Stimulated activated naive CD8-positive, alpha-beta T cell treated with anti-CD3 and anti-CD28 coated beads, Interleukin-15, amount 100 ng/mL, for 72 hours (primary cell): ENCODE measurements around the gene TEX53.

Source experiments
- ATAC-seq: fragments of 150-1000 bp; cut with Tn5 transposase; 2 replicates; pipeline ENCODE4 v1.10.0; 2021; ENCODE audit warnings: mild to moderate bottlenecking, moderate library complexity
- DNase-seq, 2 donors: peaks; one replicate each; pipeline ENCODE4 v3.0.0; 2021 to 2022
- H3K27ac Mint-ChIP-seq, 2 donors: one replicate each; pipeline ENCODE4 v1.8.0; 2022; ENCODE audit warnings: mild to moderate bottlenecking in 2 of 2, mixed read lengths in 2 of 2, moderate library complexity in 2 of 2
- H3K27me3 Mint-ChIP-seq: one replicate; pipeline ENCODE4 v1.8.0; 2022; ENCODE audit warnings: mixed read lengths
- H3K4me1 Mint-ChIP-seq: one replicate; pipeline ENCODE4 v1.8.0; 2022; ENCODE audit warnings: mild to moderate bottlenecking, mixed read lengths
- H3K4me3 Mint-ChIP-seq, 2 donors: one replicate each; pipeline ENCODE4 v1.8.0; 2022; ENCODE audit warnings: mild to moderate bottlenecking in 2 of 2, mixed read lengths in 2 of 2, moderate library complexity in 1 of 2
- H3K9me3 Mint-ChIP-seq, 2 donors: one replicate each; pipeline ENCODE4 v1.8.0; 2022; ENCODE audit warnings: mixed read lengths in 2 of 2

TEX53 gene

DNA sequence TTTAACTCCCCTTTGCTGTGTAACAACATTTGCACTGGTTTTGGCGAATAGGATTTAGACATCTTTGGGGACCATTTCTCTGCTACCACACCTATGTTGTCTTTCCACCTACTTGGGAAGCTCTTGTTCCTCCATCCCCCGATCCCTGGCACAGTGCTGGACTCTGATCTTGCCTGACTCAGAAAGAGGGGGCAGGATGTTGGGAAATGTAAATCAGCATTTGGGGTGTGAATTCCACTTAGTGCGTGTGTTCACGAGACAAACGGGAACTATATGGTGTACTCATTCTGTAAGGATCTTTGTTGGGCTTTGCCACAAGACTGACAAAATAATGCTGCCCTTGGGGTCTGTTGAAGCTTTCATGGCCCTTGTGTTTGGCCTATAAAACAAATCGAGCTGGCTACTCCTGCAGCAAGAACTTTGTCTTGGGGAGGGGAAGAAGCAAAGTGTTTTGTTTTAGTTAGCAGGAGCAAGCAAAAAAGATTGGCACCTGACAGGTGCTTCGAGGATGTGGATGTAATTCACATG, 28.0 kb downstream of the TEX53 start:
- H3K9me3 Mint-ChIP-seq: no peaks in the 10 kb centered on the region
- DNase-seq (no peak), ATAC-seq (no peak)
- H3K27me3 Mint-ChIP-seq: no peaks in the 10 kb centered on the region
- H3K4me3 Mint-ChIP-seq: no peak overlapping the region
- H3K27ac Mint-ChIP-seq: no peak overlapping the region
- no peaks in the 10 kb centered on the region for H3K4me1 Mint-ChIP-seq

DNA sequence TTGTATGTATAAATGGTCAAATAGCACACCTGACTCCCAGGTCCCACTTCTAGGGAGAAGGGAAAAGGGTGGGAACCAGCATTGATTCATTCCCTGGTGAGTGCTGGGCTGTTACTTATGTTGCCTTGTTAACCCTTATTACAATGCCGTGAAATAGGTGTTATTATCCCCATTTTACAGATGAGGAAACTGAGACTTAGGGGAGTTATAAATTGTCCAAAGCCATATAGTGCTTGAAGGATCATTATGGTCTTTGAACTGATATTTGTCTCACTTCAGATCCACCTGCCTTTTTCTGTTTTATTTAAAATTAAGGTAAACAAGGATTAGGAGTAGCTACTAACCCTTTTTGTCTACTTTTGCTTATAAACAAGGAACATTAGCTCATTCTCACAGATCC, 30.1 kb downstream of the TEX53 start:
- Mint-ChIP-seq H3K4me1 (peaks cover 2% of the 10 kb centered on the region), H3K27ac (no peak overlapping the region), H3K27me3 (no peaks in the 10 kb centered on the region), H3K9me3 (no peaks in the 10 kb centered on the region), H3K4me3 (no peak overlapping the region)
- ATAC-seq (no peak), DNase-seq (no peak)

DNA sequence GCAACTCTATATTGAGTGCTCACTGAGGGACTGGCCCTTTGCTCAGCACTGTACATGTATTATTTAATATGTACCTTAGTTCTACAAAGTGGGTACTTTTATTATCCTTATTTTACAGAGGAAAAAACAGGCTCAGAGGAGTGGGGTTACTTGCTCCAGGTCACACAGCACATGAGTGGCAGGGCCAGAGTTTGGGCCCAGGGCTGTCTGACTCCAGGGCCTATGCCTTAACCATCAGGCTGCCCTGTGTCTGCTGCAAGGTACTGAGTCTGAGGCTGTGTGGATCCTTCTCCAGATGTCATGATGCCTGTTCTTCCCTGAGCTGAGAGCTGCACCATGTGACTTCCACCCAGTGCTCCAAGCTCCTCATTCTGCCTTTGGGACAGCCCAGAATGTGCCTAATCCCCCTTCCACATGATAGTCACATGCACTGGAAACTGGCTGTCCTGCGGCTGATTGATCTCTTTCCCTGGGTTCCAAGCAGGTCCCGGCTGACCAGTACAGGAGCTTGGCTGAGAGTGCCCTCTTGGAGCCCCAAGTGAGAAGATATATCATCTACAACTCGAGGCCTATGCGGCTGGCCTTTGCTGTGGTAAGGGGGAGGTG, 31.1 kb downstream of the TEX53 start:
- Mint-ChIP-seq H3K27ac (no peak overlapping the region), H3K4me3 (no peak overlapping the region), H3K27me3 (no peaks in the 10 kb centered on the region), H3K4me1 (peaks cover 8% of the 10 kb centered on the region), H3K9me3 (no peaks in the 10 kb centered on the region)
- DNase-seq (no peak), ATAC-seq (no peak)

DNA sequence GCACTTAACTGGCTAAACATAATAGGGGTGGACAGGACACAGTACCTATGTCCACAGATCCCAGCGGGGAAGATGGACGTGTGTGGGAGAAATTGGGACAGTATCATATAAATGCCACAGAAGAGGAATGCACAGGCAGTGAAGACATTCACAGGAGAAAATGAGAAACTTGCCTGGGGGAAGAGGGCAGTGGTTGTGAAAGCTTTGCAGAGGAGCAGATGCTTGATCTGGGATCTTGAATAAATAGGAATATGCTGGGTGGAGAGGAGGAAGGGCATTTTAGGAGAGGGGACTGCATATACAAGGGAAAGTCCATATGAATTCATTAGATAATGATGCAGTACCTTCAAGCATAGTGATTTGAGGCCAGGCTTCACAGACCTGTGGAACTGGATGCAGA, 32.9 kb downstream of the TEX53 start:
- no peak for DNase-seq
- H3K27ac Mint-ChIP-seq: peak overlapping the region in 1 of 2 donors; percentile 63
- H3K9me3 Mint-ChIP-seq: no peaks in the 10 kb centered on the region
- no peaks in the 10 kb centered on the region for H3K27me3 Mint-ChIP-seq
- H3K4me3 Mint-ChIP-seq: no peak overlapping the region
- ATAC-seq: no peak
- peaks cover 14% of the 10 kb centered on the region for H3K4me1 Mint-ChIP-seq

DNA sequence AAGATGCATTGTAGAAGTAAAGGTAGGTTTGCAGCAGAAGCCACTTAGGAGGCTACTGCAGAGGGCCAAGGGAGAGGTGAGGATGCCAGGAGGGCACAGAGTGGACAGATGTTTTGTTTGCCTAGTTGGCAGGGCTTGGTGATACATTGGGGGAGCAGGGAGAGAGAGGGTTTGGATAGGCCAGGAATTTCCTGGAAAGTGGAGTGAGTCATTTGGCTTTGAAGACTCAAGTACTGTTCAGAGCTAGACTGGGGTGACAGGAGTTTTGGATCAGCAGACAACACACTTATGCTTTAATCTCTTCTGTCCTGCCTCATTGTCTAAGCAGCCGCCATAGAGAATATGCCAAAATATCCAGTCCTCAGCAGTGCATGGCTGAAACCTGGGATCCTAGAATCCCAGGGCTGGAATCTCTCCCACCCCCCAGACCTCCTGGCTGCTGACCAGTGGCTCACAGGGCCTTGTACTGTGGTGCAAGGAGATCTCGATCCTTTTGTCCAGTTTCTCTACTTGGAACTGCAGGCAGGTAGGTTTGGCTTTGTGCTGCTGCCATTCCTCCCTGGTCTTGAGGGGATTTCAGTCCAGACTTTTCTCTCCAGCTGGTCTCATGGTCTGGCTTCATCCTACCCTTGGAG, 35.5 kb downstream of the TEX53 start:
- H3K4me3 Mint-ChIP-seq: no peak overlapping the region
- no peaks in the 10 kb centered on the region for H3K27me3 Mint-ChIP-seq
- H3K27ac Mint-ChIP-seq: no peak overlapping the region
- H3K4me1 Mint-ChIP-seq: peaks cover 29% of the 10 kb centered on the region
- no peak for ATAC-seq
- DNase-seq: no peak
- no peaks in the 10 kb centered on the region for H3K9me3 Mint-ChIP-seq

DNA sequence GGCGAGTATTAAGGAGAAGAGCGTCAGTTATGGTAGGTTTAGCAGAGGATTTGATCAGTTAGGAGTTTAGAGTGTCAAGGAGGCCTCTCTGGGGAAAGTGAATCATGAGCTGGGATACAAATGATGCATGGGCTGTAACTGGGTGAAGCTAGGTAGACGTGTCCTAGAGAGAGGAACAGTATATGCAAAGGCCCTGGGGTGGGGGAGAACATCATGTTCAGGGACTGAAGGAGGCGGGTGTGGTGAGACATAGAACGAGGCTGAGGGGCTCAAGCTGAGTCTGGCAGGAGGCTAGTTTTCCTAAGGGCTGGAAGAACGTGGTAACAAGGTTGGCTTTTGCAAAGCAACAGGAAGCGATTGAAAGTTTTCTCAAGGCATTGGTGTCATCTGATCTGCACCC, 36.0 kb downstream of the TEX53 start:
- peaks cover 34% of the 10 kb centered on the region for H3K4me1 Mint-ChIP-seq
- H3K27me3 Mint-ChIP-seq: no peaks in the 10 kb centered on the region
- H3K4me3 Mint-ChIP-seq: no peak overlapping the region
- H3K9me3 Mint-ChIP-seq: no peaks in the 10 kb centered on the region
- no peak for ATAC-seq
- no peak overlapping the region for H3K27ac Mint-ChIP-seq
- DNase-seq: no peak

DNA sequence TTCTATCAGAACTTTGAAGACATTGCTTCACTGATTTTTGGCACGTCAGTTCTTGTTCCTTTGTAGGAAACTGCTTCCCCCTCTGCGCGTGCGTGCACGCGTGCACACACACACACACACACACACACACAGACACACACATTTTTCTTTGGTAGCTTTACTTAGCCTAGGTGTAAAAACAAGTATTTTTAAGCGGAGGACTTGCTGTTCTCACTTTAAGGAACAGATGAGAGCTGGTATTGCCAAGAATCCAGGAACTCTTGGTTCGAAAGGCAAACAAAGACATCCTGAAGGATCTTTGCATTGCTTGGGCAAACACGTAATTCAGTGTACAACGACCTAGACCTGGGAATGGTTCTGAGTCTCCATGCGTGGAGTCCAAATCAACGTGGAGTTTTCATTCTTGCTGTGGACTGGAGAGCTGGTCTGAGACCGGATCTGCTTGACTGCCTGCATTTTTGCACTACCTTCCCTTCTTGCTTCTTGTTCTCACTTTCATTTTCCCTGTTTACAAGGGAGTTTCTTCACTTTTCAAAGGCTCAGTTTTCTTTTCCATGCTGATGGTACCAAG, 38.3 kb downstream of the TEX53 start:
- Mint-ChIP-seq H3K4me3 (peak overlapping the region; percentile 63 to 71), H3K27me3 (no peaks in the 10 kb centered on the region), H3K9me3 (no peaks in the 10 kb centered on the region), H3K4me1 (peaks cover 53% of the 10 kb centered on the region), H3K27ac (peak overlapping the region; percentile 54 to 85)
- DNase-seq (no peak), ATAC-seq (no peak)

DNA sequence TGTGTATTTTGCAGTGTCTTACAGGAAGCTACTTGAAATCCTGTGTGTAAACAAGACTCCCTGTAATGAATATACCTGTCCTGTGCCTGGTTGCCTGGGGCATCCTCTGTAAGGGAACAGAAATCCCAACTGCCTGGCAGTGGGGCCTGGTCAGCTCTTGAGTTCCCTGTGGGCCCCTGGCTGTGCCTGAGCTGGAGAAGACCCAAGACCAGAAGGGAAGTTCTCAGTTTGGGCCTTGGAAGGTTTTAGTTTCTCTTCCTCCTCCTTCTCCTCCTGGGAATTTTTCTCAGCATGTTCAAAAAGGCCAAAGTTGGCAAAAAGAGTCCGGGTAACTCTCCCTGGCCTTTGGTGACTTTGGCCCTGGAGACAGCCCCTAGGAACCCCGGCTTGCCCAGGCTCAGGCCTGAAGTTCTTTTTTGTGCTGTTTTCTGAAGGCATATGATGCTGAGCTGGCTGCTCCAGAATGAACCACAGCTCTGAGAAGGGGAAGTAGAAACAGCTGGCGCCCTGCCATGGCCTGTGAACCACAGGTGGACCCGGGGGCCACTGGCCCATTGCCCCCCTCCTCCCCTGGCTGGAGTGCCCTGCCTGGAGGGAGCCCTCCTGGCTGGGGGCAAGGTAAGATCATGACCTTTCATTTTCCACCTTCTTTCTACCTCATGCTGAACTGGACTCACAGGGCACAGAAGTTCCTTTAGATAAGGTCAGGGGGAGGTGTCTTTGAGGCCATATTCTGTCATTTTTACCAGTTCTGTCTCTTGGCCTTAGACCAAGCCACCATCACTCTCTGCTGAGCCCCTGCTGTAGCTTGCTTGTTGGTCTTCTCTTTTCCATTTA, 40.7 kb downstream of the TEX53 start:
- Mint-ChIP-seq H3K9me3 (no peaks in the 10 kb centered on the region), H3K4me3 (peak overlapping the region; percentile 53 to 64)

DNA sequence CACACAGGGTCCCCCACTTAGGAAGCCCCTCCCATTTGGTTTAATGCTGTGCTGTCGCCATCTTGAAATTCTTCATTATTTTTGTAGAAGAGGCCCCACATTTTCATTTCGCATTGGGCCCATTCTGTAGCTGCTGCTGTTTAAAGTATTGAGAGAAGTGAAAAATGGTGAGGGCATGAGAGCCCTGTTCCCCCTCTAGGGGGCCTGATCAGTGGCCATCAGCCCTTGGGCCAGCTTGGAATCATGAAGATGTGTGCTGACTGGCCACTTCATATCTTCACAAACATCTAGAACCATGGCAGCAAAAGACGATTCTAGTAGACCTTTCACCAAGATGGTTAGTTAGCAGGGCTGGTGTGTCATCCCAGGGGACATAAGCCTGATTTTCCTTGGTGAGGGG, 43.2 kb downstream of the TEX53 start:
- DNase-seq: no peak
- Mint-ChIP-seq H3K27me3 (no peaks in the 10 kb centered on the region), H3K4me3 (no peak overlapping the region), H3K9me3 (no peaks in the 10 kb centered on the region), H3K4me1 (peaks cover 74% of the 10 kb centered on the region), H3K27ac (no peak overlapping the region)
- ATAC-seq: no peak

More for the DNA sequence above, 40.7 kb downstream of the TEX53 start:
- ATAC-seq (peak; percentile 27), DNase-seq (no peak)
- Mint-ChIP-seq H3K4me1 (peaks cover 70% of the 10 kb centered on the region), H3K27me3 (no peaks in the 10 kb centered on the region), H3K27ac (peak overlapping the region; percentile 86 to 96)

DNA sequence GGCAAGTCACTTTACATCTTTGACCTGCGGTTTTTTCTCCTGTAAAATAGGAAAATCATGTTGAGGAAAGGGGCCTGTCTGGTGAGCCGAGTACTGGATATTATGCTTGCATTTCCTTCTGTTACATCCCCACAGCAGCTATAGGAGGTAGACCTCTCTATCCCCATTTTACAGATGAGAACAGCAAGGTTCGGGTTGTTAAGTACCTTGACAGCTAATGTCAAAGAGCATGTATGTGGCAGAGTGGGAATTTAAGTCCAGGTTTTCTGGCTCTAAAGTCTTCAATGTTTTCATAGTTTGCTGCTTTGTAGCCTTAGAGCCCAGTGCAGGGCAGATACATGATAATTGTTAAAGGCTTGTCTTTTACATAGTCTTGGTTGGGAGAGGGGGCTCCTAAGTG, 43.7 kb downstream of the TEX53 start:
- ATAC-seq: no peak
- no peaks in the 10 kb centered on the region for H3K27me3 Mint-ChIP-seq
- DNase-seq: no peak
- peak overlapping the region; percentile 85 to 88 for H3K4me3 Mint-ChIP-seq
- no peaks in the 10 kb centered on the region for H3K9me3 Mint-ChIP-seq
- H3K4me1 Mint-ChIP-seq: peaks cover 72% of the 10 kb centered on the region
- H3K27ac Mint-ChIP-seq: no peak overlapping the region

DNA sequence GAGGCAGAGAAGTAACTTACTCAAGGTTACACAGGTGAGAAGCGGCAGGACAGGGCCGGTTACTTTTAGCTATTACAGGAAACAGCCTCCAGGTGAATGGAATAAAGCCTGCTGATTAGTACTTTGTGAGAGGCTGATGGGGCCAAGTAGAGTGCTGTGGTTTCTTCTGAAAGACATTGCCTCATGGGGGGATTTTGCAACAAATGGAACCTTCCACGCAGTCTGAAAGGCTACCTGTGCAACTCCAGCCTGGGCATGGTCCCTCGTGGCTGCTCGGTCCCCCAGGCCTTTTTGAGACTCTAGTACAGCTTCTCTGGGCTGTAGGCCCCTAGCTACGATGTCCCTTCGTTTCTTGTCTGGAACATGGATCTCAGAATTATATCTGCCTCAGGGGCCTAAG, 44.5 kb downstream of the TEX53 start:
- no peaks in the 10 kb centered on the region for H3K9me3 Mint-ChIP-seq
- H3K27me3 Mint-ChIP-seq: no peaks in the 10 kb centered on the region
- peaks cover 76% of the 10 kb centered on the region for H3K4me1 Mint-ChIP-seq
- no peak for DNase-seq
- ATAC-seq: no peak
- peak overlapping the region; percentile 84 to 92 for H3K27ac Mint-ChIP-seq
- peak overlapping the region; percentile 85 to 88 for H3K4me3 Mint-ChIP-seq

DNA sequence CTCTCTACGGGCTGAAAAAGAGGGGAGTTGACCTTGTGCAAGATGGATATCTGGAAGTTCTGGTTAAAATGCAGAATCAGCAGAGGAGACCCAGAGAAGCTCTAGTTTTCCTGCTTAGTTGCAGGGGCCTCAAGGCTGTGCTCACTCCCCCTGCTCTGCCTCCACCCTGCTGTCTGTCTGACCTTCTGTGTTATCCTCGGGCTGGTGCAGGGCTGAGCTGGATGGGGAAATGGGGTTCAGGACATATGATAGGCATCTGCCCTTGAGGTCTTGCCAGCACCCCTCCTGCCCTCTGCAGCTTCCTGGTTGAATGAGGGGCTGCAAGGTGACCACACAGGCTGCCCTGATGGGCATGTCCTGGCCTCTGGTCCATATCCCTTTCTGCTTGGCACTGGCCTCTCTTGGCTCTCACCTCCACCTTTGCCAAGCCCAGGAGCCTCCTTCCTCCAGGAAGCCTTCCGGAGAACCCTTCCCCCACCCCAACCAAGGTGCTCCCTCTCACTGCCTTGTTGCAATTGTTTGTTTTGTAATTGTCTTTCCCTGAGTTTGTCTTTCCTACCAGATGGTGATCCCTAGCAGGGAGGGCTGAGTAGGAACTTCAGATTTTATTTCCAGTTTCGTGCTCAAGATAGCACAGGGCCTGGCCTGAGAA, 45.2 kb downstream of the TEX53 start:
- ATAC-seq (peak; percentile 8), DNase-seq (no peak)
- Mint-ChIP-seq H3K4me3 (peak overlapping the region; percentile 85 to 88), H3K9me3 (no peaks in the 10 kb centered on the region), H3K27ac (peak overlapping the region; percentile 84 to 98), H3K27me3 (no peaks in the 10 kb centered on the region), H3K4me1 (peaks cover 77% of the 10 kb centered on the region)

DNA sequence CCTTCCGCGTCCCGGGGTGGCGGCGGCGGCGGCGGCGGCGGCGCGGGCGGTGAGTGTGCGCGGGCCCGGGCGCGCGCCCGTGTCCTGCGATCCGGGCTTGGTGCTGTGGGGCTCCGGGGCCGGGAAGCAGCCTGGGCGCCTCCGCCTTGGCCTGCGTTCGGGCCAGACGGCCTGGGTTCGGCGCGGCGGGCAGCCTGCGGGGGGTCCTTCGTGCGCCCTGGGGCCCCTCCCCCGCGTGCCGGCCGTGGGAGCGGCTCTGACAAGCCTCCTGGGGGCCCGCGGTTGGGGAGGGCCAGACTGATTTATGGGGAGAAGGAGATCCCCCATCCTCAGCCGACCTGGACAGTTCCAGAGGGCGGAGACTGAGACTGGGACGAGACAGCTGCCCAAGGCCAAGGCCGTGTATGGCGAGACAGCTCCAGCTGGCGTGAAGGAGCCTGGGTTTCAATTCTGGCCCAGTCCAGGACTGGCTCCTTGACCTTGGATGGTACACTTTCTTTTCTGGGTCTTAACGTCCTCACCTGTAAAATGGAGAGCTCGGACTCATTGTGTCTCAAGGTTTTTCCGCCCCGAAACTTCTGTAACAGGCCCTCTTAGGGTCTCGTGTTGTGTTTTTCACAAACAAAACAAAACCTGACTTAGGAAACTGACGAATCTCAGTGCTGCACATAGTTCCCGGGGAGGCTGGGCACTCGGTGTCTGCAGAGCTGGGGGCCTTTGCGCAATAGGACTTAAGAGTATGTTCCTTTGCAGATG, 45.9 kb downstream of the TEX53 start:
- Mint-ChIP-seq H3K27me3 (no peaks in the 10 kb centered on the region), H3K9me3 (no peaks in the 10 kb centered on the region), H3K4me3 (peak overlapping the region; percentile 85 to 88), H3K27ac (peak overlapping the region; percentile 84 to 98), H3K4me1 (peaks cover 70% of the 10 kb centered on the region)
- DNase-seq: peak in 1 of 2 donors; percentile 59
- peak; percentile 77 for ATAC-seq

DNA sequence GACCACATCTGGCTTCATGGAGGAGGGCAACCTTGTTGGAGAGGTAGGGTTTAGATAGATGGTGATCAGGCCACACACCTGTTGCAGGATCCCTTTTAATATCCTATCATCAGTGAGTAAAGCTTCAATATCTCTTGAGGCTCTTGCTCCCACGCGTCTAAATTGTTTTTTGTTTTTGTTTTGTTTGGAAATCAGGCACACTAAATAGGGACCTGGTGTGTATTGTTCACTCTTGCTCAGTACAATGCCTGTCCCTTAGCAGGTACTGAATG, 49.1 kb downstream of the TEX53 start:
- DNase-seq (no peak), ATAC-seq (no peak)
- Mint-ChIP-seq H3K4me1 (peaks cover 42% of the 10 kb centered on the region), H3K4me3 (no peak overlapping the region), H3K27ac (peak overlapping the region in 1 of 2 donors; percentile 56), H3K27me3 (no peaks in the 10 kb centered on the region), H3K9me3 (no peaks in the 10 kb centered on the region)
